Activated CD8-positive, alpha-beta memory T cell treated with anti-CD3 and anti-CD28 coated beads, Interleukin-2, amount 50 U/mL, for 4 hours (primary cell): ENCODE results near the gene SLAMF9.
"Not testable (repeated sequence)": the region's sequence is repeated elsewhere in the genome, so short reads cannot be mapped to it uniquely, and the experiment has no call there.

Experiments used
- DNase-seq: peaks from one replicate; pipeline ENCODE4 v3.0.0-alpha.2; 2020

SLAMF9 gene

DNA sequence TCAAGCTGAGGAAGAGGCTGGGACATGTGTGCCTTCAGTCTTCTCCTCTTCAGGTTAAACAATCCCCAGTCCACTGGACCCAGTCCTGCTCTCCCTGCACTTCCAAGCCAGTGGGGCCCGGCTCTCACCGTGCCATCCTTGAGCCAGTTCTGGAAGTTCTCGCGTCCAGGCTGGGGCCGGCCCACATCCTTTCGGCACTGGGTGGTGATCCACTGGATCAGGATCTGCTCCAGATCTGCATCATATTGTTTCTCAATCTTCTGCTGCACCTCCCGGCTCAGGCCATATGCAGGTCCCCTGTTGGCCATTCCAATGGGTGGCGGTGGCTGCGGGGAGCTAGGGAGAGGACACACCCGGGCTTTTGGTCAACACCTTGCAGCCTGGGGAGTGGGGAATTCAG lies 33.8 kb downstream of the SLAMF9 start:
- DNase-seq = no peak

DNA sequence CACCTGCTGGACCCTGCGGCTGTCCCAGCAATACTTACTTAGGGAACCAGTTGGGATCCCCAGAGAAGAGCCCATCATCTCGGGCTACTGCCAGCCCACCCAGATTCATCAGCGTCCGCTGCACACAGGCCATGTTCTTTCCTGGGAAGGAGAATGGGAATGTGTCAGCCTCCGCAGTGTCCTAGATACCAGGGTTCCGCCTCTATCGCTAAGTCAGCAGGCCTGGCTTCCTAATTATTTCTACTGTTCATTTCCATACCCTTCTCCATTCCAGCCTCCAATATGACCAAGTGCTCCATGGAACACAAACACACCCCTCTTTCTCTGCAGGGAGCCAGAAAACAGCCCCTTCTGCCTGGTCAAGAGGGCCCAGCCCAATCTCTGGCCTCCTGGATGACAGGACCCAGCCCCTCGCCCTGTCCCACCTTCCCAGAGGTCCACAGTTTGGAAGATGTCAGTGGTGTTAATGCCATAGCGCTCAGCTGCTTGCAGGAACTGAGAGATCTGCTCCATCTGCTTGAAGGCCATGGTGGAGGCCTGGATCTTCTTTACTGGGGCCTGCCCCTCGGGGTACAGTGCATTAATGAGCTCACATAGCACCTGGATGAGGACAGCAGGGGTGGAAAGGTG lies 34.7 kb downstream of the SLAMF9 start:
- no peak for DNase-seq

DNA sequence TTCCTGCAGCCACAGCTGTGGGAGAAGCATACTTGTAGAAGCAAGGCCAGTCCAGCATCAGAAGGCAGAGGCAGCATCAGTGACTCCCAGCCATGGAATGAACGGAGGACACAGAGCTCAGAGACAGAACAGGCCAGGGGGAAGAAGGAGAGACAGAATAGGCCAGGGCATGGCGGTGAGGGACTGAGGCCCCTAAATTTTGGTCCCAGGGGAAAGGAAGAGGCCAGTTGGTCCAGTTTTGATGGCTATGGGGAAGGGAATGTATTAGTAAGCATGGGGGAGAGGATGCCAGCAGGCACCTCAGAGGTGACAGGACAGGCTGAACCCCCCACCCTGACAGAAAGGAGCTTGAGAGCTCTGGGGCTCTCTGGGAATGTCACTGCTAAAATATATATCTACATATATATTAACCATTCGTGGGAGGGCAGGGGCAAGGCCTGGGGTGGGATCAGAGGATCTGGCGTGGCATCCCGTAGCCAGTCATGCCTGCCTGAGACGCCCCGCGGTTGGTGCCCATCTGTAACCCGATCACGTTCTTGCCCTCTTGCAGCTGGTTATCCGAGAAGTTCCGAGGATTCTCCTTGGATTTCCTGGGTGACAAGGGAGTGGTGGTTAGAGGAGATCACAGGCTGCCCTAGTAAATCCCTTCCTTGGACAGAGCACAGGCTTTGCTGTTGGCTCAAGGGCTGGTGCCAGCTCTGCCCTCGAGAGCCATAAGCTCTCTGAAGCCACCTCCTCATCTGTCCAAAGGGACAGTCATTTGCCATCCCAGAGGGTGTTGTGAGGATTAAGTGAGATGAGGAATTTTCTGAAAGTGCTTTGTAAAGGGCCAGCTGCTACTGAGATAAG lies 35.5 kb downstream of the SLAMF9 start:
- no peak for DNase-seq

DNA sequence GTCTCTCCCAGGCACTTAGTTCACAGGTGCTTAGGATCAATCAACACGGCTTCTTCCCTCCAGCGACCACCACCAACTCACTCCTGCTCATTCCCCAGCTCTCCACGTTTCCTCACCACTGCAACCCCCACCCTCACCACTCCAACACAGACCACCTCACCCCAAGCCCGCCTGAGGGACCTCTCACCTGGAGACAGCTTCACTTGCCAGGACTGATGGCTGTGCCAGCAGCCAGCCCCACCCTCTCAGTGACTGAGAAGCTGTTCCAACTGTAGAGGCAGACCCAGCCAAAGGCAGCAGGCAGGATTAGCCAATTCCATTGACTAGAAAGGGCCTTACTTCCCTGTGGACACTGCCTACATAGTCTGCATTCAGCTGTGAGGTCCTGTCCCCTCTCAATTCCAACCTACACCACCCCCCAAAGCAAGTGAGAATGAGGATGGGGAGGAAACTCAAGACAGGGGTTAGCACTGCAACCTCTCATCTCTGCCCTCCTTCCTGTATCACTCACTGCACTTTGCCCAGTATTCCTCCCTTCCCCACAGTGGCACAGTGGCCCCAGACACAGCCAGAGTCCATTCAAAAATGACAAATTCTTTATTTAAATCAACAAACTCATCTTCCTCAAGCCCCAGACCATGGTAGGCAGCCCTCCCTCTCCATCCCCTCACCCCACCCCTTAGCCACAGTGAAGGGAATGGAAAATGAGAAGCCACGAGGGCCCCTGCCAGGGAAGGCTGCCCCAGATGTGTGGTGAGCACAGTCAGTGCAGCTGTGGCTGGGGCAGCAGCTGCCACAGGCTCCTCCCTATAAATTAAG lies 36.3 kb downstream of the SLAMF9 start:
- DNase-seq = no peak

DNA sequence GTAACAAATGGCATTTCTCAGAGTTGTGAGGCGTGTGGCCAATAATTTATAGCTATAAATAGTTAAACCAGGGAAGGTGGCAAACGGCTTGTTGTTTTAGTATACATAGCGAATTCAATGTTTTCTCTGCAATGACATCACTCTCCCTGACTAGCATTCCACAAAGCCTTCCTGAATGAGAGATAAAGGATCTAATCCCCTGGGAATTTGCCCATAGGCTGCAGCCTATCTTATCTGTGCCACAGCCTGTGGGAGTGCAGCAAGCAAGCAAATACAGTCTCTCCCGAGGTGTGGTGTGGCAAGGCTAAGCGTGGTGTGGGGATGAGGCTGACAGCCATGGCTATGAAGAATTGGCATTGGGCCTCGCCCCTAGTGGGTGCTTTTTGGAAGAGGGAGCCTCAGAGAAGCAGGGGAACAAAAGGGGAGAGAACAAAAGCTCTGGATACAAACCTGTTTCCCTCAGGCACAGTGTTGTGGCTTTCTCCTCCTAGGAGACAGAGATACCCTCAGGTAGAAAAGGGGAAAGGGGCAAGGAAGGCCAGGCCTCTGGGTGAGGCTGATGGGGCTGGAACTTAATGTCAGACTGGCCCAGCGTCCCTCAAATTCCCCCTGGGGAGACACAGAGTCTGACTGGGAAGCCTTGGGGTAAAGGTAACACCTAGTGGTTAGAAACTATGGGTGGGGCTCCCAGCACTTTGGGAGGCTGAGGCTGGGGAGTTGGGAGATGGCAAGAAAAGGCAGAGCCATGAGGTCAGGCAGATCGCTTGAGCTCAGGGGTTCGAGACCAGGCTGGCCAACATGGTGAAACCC lies 37.6 kb downstream of the SLAMF9 start:
- DNase-seq = no peak

DNA sequence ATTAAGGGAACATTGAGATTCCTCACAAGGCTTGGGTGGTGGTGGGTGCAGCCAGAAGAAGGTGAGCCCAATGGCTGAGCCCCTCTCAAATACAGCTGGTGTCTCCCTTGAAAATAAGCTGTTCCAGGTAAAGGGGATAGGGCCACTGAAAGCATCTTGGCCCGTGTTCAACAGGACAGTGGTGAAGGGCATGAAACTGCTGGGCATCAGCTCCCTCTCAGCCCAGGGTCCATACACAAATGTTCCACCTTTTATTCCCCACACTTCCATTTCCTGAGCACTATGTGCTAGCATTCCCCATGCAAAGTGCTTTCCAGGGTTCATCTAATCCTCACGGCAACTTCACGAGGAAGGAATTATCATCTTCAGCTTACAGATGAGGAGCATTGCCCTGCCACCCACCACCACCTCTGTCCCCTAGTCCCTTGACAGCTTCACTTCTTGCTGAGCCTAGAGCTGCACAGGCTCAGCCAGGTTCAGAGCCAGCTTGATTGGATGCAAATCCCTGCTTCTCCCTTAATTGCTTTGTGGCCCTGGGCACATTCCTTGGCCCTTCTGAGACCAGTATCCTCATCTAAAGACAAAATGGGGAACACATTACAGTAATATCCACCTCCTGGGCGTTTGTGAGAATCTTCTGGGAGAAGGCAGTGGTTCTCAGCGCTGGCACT lies 38.3 kb downstream of the SLAMF9 start:
- no peak for DNase-seq

DNA sequence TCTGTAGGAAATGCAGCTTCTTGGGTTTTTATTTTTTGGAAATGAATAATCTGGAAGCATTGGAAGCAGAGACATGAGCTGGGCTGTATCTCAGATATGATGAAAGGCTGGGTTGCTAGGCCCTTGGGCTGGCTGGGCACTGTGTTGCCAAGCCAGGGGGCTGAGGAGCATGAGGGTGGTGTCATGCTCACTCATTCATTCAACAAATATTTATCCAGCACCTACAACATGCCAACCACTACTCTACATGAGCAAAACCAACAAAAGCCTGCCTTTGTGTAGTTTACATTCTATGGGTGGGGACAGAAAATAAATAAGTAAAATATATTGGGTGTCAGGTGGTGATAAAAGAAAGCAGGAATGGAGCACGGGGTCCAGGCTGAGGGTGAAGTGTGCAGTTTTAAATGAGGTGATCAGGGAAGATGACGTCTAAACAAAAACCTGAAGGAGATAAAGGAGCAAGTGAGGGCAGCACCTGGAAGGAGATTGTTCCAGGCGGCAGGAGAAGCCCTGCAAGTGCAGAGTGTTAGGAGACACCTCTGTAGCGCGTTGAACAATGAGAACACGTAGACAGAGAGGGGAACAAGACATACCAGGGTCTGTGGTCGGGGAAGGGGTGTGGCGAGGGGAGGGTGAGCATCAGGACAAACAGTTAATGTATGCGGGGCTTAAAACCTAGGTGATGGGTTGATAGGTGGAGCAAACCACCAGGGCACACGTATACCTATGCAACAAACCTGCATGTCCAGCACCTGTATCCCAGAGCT lies 39.6 kb downstream of the SLAMF9 start:
- no peak for DNase-seq

DNA sequence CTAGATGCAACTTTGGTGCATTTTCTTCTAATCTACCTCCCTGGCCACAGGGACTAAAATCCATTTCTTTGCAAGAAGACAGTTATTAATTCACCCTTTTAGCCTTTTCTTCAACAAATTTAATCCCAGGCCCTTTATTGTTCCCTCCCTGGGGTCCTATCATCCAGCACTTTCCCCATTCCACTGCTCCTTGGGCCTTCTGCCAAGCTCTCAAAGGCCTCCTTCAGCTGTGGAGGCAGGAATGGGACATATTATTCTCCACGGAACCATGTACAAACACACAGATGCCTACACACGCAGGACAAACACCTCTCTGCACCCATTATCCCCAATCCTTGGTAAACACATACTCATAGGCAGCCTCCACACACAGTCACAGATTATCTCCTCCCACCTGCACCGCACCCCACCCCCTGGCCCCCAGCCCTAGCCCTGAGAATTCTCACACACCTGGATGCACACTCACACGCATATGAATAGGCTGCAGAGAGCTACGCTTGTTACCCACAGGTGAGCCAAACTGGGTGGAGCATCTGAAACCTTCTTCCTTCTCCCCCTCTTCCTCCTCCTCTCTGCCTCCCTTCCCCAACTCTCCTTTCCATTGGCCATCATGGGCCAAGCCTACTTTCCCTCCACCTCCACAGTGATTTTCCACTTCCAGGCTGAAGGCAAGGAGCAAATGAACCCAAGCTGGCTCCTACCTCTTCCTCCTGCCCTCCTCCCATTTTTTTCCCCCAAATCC lies 40.4 kb downstream of the SLAMF9 start:
- DNase-seq = no peak

DNA sequence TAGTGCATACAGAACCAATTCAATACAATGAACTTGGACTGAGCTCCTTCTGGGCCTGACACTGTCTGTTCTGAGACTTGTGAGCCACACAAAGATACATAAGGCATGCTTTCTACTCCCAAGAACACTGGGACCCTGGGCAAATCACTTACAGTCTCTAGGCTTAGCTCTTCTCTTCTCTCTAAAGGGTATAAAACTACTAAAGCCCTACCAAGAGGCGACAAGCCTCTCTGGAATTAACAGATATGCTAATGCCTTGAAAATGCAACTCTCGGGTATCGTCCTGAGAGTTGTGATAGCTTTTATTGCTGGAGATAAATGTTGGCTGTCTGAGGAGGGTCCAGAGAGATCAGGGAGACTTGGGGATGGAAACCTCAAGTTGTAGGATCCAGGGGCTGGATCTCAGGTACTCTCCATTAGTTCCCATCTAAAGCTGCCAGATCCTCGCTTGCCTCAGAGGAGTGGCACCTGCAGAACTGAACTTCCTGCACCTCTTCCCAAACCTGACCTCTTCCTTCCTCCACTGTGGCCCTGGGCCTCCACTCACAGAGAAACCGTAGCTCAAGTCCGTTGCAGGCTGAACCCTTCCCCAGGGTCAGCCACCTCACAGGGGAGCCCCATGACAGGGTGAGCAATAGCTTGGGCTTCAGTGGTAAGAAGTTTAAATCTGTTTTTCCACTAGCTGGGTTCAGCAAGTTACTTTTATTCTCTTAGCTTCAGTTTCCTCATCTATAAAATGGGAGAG lies 42.5 kb downstream of the SLAMF9 start:
- no peak for DNase-seq

DNA sequence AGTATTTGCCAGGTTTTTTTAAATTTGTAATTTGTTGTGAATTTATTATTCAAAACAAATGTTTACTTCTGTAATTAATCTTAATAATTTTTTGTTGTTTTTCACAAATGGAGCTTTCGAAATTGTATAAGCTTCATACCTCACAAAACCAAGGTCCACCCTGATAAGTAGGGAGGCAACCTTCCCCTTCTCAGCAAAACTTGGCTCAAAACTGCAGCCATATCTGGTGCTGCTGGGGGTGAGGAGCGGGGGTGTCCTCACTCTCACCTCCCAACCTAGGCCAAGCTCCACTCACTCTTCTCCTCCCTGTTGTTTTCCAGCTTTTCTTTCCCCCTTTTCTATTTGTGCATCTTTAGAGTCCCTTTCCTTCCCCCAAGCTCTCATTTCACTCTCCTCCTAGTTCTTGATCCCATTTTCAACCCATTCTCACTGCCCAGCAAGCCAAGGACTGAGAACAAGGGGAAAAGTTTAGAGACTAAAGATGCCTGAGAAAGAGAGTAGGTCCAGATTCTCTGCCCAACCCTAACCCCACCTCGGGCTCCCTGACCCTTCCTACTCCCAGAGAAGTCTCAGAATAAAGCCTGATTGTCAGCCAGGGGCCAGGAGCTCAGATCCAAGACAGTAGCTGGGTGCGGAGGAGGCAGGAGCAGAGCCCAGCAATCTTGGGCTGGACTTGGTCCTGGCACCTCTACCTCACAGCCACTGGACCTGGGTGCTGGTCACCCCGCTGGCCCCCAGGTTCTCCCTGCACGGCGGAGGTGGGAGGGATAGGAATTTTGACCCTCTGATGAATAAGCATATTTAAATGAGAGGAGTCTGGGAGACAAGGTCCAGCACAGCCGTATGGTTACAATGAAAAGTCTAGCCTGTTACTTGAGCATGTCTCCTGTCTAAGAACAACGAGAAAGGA lies 45.8 kb downstream of the SLAMF9 start:
- no peak for DNase-seq

DNA sequence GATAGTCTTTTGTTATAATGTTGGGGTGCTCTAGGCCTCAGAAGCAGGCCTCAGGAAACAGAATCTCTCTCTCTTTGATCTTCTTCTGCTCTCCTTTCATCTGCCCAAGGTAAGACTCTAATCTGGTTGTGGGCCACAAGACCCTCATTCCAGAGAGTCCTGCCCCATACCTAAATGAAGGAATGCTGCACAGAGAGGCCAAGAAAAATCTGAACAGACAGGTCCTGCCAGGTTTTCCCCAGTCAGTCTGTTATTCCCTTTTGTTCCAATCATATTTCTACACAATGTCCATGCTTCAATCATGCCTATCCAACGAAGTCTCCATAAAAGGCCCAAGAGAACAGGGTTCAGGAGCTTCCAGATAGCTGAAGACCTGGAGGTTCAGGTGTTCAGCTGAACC lies 47.1 kb downstream of the SLAMF9 start:
- DNase-seq = no peak

DNA sequence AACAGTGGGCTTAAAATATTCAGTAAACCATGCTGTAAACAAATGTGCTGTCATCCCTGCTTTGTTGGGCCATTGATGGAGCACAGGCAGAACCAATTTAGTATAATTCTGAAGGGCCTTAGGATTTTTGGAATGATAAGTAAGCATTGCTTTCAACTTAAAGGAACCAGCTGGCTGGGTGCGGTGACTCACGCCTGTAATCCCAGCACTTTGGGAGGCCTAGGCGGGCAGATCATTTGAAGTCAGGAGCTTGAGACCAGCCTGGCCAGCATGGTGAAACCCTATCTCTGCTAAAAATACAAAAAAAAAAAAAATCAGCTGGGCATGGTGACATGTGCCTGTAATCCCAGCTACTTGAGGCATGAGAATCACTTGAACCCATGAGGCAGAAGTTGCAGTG lies 50.0 kb downstream of the SLAMF9 start:
- DNase-seq = not testable (repeated sequence)

DNA sequence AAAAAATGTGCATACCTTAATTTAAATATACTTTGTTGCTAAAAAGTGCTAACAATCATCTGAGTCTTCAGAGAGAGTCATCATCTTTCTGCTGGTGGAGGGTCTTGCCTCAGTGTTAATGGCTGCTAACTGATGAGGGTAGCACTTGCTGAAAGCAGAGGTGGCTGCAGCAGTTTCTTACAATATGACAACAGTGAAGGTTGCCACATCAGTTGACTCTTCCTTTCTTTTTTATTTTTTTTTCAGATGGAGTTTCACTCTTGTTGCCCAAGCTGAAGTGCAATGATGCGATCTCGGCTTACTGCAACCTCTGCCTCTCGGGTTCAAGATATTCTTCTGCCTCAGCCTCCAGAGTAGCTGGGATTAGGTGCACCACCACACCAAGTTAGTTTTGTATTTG lies 51.5 kb downstream of the SLAMF9 start:
- no peak for DNase-seq
